Transverse colon (tissue), 3 donors: ENCODE measurements around the gene CYB5D1.

ENCODE experiments used
- EP300 ChIP-seq: sonication (generic); formaldehyde crosslinking; IDR thresholded peaks from one replicate; pipeline ENCODE4 v1.6.1; 2017; ENCODE audit warnings: antibody characterized with exemption, low read depth
- POLR2A ChIP-seq: fragments of 450-650 bp; IDR thresholded peaks from one replicate; pipeline ENCODE4 v1.6.1; 2016; ENCODE audit warnings: antibody characterized with exemption, mild to moderate bottlenecking, moderate library complexity
- TF ChIP-seq, protein P1 (sequence below), 5 experiments: fragments of 200-600 bp in 3 of 5; fragments of 450-650 bp in 2 of 5; sonication (generic) in 3 of 5; IDR thresholded peaks; 1 replicate in 2 of 5; 2 replicates in 3 of 5; pipeline ENCODE4 v1.5.1; 2016 to 2017; ENCODE audit warnings: antibody characterized with exemption in 5 of 5, inconsistent platforms in 3 of 5, mild to moderate bottlenecking in 2 of 5, moderate library complexity in 1 of 5

DNA sequence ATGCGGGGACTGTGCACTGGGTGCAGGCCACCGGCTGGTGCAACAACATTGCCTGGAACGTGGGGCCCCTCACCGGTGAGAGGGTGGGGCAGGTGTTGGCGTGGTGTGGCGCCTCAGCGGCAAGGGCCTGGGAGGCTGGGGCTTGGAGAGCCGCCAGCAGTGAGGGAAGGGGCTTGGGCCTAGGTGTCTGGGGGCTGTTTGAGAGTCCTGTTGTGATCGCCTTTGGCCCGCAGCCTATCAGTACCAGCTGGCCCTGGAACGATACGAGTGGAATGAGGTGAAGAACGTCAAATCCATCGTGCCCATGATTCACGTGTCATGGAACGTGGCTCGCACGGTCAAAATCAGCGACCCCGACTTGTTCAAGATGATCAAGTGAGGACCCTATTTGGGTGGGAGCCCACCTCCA is 5.5 kb upstream of the CYB5D1 start:
- TF ChIP-seq, protein P1, sequence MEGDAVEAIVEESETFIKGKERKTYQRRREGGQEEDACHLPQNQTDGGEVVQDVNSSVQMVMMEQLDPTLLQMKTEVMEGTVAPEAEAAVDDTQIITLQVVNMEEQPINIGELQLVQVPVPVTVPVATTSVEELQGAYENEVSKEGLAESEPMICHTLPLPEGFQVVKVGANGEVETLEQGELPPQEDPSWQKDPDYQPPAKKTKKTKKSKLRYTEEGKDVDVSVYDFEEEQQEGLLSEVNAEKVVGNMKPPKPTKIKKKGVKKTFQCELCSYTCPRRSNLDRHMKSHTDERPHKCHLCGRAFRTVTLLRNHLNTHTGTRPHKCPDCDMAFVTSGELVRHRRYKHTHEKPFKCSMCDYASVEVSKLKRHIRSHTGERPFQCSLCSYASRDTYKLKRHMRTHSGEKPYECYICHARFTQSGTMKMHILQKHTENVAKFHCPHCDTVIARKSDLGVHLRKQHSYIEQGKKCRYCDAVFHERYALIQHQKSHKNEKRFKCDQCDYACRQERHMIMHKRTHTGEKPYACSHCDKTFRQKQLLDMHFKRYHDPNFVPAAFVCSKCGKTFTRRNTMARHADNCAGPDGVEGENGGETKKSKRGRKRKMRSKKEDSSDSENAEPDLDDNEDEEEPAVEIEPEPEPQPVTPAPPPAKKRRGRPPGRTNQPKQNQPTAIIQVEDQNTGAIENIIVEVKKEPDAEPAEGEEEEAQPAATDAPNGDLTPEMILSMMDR (IDR thresholded peaks at IDR 0.05) = no peak
- TF ChIP-seq POLR2A = no peak
- TF ChIP-seq EP300 = no peak
